Middle frontal gyrus (tissue), 1 donor: ENCODE measurements around the gene IGSF23.
"Not testable (repeated sequence)": the region's sequence is repeated elsewhere in the genome, so short reads cannot be mapped to it uniquely, and the experiment has no call there.

ENCODE experiments used
- DNase-seq: peaks from one replicate; pipeline ENCODE4 v3.0.0-alpha.2; 2015; ENCODE audit warnings: low spot score; ENCODE audit errors: extremely low spot score

The IGSF23 gene

GRCh38 chr19:44663996-44664395 lies 50.6 kb downstream of the IGSF23 start:
- no peak for DNase-seq

- no peak for DNase-seq
Measured at GRCh38 chr19:44664976-44665375, 51.6 kb downstream of the IGSF23 start.

- no peak for DNase-seq
Measured at GRCh38 chr19:44666852-44667556, 53.6 kb downstream of the IGSF23 start.

- no peak for DNase-seq
Measured at GRCh38 chr19:44668985-44669764, 55.8 kb downstream of the IGSF23 start.

- not testable (repeated sequence) for DNase-seq
Measured at GRCh38 chr19:44670027-44670426, 56.7 kb downstream of the IGSF23 start.

- DNase-seq = no peak
Measured at GRCh38 chr19:44671400-44671799, 58.0 kb downstream of the IGSF23 start, which contains the start of gene CEACAM19. TSS of gene CEACAM19 (plus strand) at chr19:44671482. CDS start at chr19:44671932, 450 bp downstream.

GRCh38 chr19:44672226-44672625 lies 58.9 kb downstream of the IGSF23 start:
- no peak for DNase-seq

- no peak for DNase-seq
Measured at GRCh38 chr19:44673510-44673909, 60.1 kb downstream of the IGSF23 start.

GRCh38 chr19:44675521-44675920 lies 62.2 kb downstream of the IGSF23 start:
- no peak for DNase-seq

GRCh38 chr19:44677019-44677811 lies 63.9 kb downstream of the IGSF23 start:
- no peak for DNase-seq

GRCh38 chr19:44680536-44680935 lies 67.2 kb downstream of the IGSF23 start:
- no peak for DNase-seq

- DNase-seq = no peak
Measured at GRCh38 chr19:44681992-44682790, 68.8 kb downstream of the IGSF23 start.

- DNase-seq = no peak
Measured at GRCh38 chr19:44682807-44683206, 69.4 kb downstream of the IGSF23 start.

GRCh38 chr19:44683434-44684210 lies 70.3 kb downstream of the IGSF23 start:
- no peak for DNase-seq

- not testable (repeated sequence) for DNase-seq
Measured at GRCh38 chr19:44684396-44684795, 71.0 kb downstream of the IGSF23 start.

GRCh38 chr19:44684892-44685863 lies 71.8 kb downstream of the IGSF23 start:
- DNase-seq = no peak

- DNase-seq = no peak
Measured at GRCh38 chr19:44685877-44686276, 72.5 kb downstream of the IGSF23 start.
